KOPT-K1 (cell line): ENCODE results near the gene ACAD10.

Source experiments
- H3K27ac ChIP-seq: fragments of 200-600 bp; sonication (generic); 2 replicates; pipeline ENCODE4 v1.5.1; 2016; ENCODE audit warnings: antibody characterized with exemption, mild to moderate bottlenecking, low read depth, low read length; ENCODE audit not compliant: poor library complexity, severe bottlenecking
- H3K36me3 ChIP-seq: fragments of 200-600 bp; sonication (generic); 2 replicates; pipeline ENCODE4 v1.5.1; 2017; ENCODE audit warnings: antibody characterized with exemption, mild to moderate bottlenecking, low read length, moderate library complexity; ENCODE audit not compliant: insufficient read depth
- H3K9me3 ChIP-seq: fragments of 200-600 bp; sonication (generic); 2 replicates; pipeline ENCODE4 v1.5.1; 2017; ENCODE audit warnings: antibody characterized with exemption, low read length, mild to moderate bottlenecking; ENCODE audit not compliant: insufficient read depth, poor library complexity, severe bottlenecking

The ACAD10 gene

GRCh38 chr12:111792155-111792855, 106.5 kb downstream of the ACAD10 start:
- no peaks in the 10 kb centered on the region for H3K9me3 ChIP-seq
- no peaks in the 10 kb centered on the region for H3K36me3 ChIP-seq
- no peak overlapping the region for H3K27ac ChIP-seq

- Histone ChIP-seq H3K9me3 (no peaks in the 10 kb centered on the region), H3K36me3 (no peaks in the 10 kb centered on the region), H3K27ac (no peak overlapping the region)
Observed at GRCh38 chr12:111792856-111793235, 107.0 kb downstream of the ACAD10 start.

- no peak overlapping the region for H3K27ac ChIP-seq
- no peaks in the 10 kb centered on the region for H3K9me3 ChIP-seq
- no peaks in the 10 kb centered on the region for H3K36me3 ChIP-seq
Observed at GRCh38 chr12:111798182-111798581, 112.3 kb downstream of the ACAD10 start.

GRCh38 chr12:111799758-111800157, 113.9 kb downstream of the ACAD10 start:
- no peaks in the 10 kb centered on the region for H3K9me3 ChIP-seq
- H3K36me3 ChIP-seq = no peaks in the 10 kb centered on the region
- no peak overlapping the region for H3K27ac ChIP-seq

- no peaks in the 10 kb centered on the region for H3K9me3 ChIP-seq
- no peak overlapping the region for H3K27ac ChIP-seq
- no peaks in the 10 kb centered on the region for H3K36me3 ChIP-seq
Observed at GRCh38 chr12:111803038-111803626, 117.3 kb downstream of the ACAD10 start.

GRCh38 chr12:111803851-111804250, 118.0 kb downstream of the ACAD10 start:
- H3K9me3 ChIP-seq = no peaks in the 10 kb centered on the region
- H3K36me3 ChIP-seq = no peaks in the 10 kb centered on the region
- H3K27ac ChIP-seq = no peak overlapping the region

- Histone ChIP-seq H3K9me3 (no peaks in the 10 kb centered on the region), H3K36me3 (no peaks in the 10 kb centered on the region), H3K27ac (no peak overlapping the region)
Observed at GRCh38 chr12:111806304-111806703, 120.5 kb downstream of the ACAD10 start.
